HEK293 (cell line): Measurements from ENCODE around the gene ABCC12.

Experiments used
- CTCF ChIA-PET: fragments of 350-600 bp; formaldehyde crosslinking; extraction: SDS; loops from one replicate; lab custom pipeline; 2021; ENCODE audit warnings: antibody characterized with exemption; lab: Yijun Ruan, JAX
- POLR2A ChIA-PET: fragments of 300-600 bp; formaldehyde crosslinking; extraction: SDS; loops from one replicate; lab custom pipeline; 2020; ENCODE audit warnings: antibody characterized with exemption, inconsistent platforms; lab: Yijun Ruan, JAX
- H3K27ac ChIP-seq: fragments of 200-500 bp; sonication (Bioruptor generic); 2 replicates; pipeline ENCODE4 v1.5.1; 2014; ENCODE audit warnings: low read depth, low read length, control low read depth, inconsistent platforms; ENCODE audit errors: extremely low read depth
- H3K36me3 ChIP-seq, 2 experiments: fragments of 200-500 bp in 1 of 2; sonication (Bioruptor generic) in 1 of 2; 1 replicate in 1 of 2; 2 replicates in 1 of 2; pipeline ENCODE4 v1.5.1; 2014 to 2017; ENCODE audit warnings: inconsistent platforms in 2 of 2, low read length in 2 of 2; ENCODE audit not compliant: control insufficient read depth in 2 of 2, insufficient read depth in 1 of 2
- H3K4me1 ChIP-seq: fragments of 200-500 bp; sonication (Bioruptor generic); 2 replicates; pipeline ENCODE4 v1.5.1; 2014; ENCODE audit warnings: mild to moderate bottlenecking, low read length, inconsistent platforms; ENCODE audit not compliant: control insufficient read depth, insufficient read depth
- H3K4me3 ChIP-seq: 2 replicates; pipeline ENCODE4 v1.5.1; 2011; ENCODE audit warnings: low read depth, mild to moderate bottlenecking, control low read depth, low read length, moderate library complexity
- H3K9me3 ChIP-seq: fragments of 200-500 bp; sonication (Bioruptor generic); 2 replicates; pipeline ENCODE4 v1.5.1; 2014; ENCODE audit warnings: low read depth, low read length, inconsistent platforms; ENCODE audit not compliant: control insufficient read depth, insufficient read depth
- GLI2 ChIP-seq: fragments of 450-650 bp; formaldehyde crosslinking; IDR thresholded peaks from 2 replicates; pipeline ENCODE4; 2017; ENCODE audit warnings: missing biosample characterization, missing genetic modification characterization, low read depth, borderline replicate concordance
- MEIS1 ChIP-seq: sonication (generic); formaldehyde crosslinking; IDR thresholded peaks from 2 replicates; pipeline ENCODE4 v1.8.1; 2022; ENCODE audit warnings: missing genetic modification reagents, mild to moderate bottlenecking, borderline replicate concordance
- OVOL3 ChIP-seq: fragments of 450-650 bp; formaldehyde crosslinking; IDR thresholded peaks from 2 replicates; pipeline ENCODE4 v1.5.1; 2016; ENCODE audit warnings: missing biosample characterization, missing genetic modification characterization
- REPIN1 ChIP-seq: fragments of 450-650 bp; formaldehyde crosslinking; IDR thresholded peaks from 2 replicates; pipeline ENCODE4 v1.5.1; 2017; ENCODE audit warnings: missing biosample characterization, missing genetic modification characterization, low read depth
- SETDB1 ChIP-seq: IDR thresholded peaks from one replicate; pipeline ENCODE4 v1.6.1; 2017; ENCODE audit warnings: mild to moderate bottlenecking, low read length, moderate library complexity, mixed read lengths; ENCODE audit not compliant: insufficient read length
- ZBTB1 ChIP-seq: fragments of 450-650 bp; formaldehyde crosslinking; IDR thresholded peaks from 2 replicates; pipeline ENCODE4 v1.5.1; 2016; ENCODE audit warnings: missing biosample characterization, missing genetic modification characterization
- ZBTB20 ChIP-seq: fragments of 450-650 bp; formaldehyde crosslinking; IDR thresholded peaks from 2 replicates; pipeline ENCODE4 v1.5.1; 2016; ENCODE audit warnings: missing biosample characterization, missing genetic modification characterization
- ZBTB44 ChIP-seq: fragments of 450-650 bp; IDR thresholded peaks from 2 replicates; pipeline ENCODE4 v1.5.1; 2018; ENCODE audit warnings: missing biosample characterization, mild to moderate bottlenecking, missing genetic modification characterization
- ZEB2 ChIP-seq: fragments of 450-650 bp; formaldehyde crosslinking; IDR thresholded peaks from 2 replicates; pipeline ENCODE4 v1.5.1; 2016; ENCODE audit warnings: missing biosample characterization, missing genetic modification characterization
- ZFP37 ChIP-seq: fragments of 450-650 bp; formaldehyde crosslinking; IDR thresholded peaks from 2 replicates; pipeline ENCODE4 v1.5.1; 2016; ENCODE audit warnings: missing biosample characterization, missing genetic modification characterization
- ZFP69B ChIP-seq: fragments of 450-650 bp; formaldehyde crosslinking; IDR thresholded peaks from 2 replicates; pipeline ENCODE4 v1.5.1; 2016; ENCODE audit warnings: missing biosample characterization, missing genetic modification characterization
- ZNF10 ChIP-seq: fragments of 450-650 bp; formaldehyde crosslinking; IDR thresholded peaks from 2 replicates; pipeline ENCODE4 v1.5.1; 2017; ENCODE audit warnings: missing biosample characterization, missing genetic modification characterization
- ZNF114 ChIP-seq: fragments of 450-650 bp; formaldehyde crosslinking; IDR thresholded peaks from 2 replicates; pipeline ENCODE4 v1.5.0; 2017; ENCODE audit warnings: missing biosample characterization, missing genetic modification characterization
- ZNF16 ChIP-seq: fragments of 450-650 bp; formaldehyde crosslinking; IDR thresholded peaks from 2 replicates; pipeline ENCODE4 v1.5.1; 2016; ENCODE audit warnings: low read depth, missing biosample characterization, missing genetic modification characterization
- ZNF18 ChIP-seq: fragments of 450-650 bp; formaldehyde crosslinking; IDR thresholded peaks from 2 replicates; pipeline ENCODE4 v1.5.1; 2016; ENCODE audit warnings: missing biosample characterization, missing genetic modification characterization
- ZNF394 ChIP-seq: fragments of 450-650 bp; formaldehyde crosslinking; IDR thresholded peaks from 2 replicates; pipeline ENCODE4 v1.5.1; 2016; ENCODE audit warnings: missing biosample characterization, missing genetic modification characterization, mild to moderate bottlenecking, moderate library complexity, borderline replicate concordance
- ZNF433 ChIP-seq: fragments of 450-650 bp; formaldehyde crosslinking; IDR thresholded peaks from 2 replicates; pipeline ENCODE4 v1.5.1; 2016; ENCODE audit warnings: missing biosample characterization, missing genetic modification characterization, low read depth
- ZNF473 ChIP-seq: fragments of 450-650 bp; formaldehyde crosslinking; IDR thresholded peaks from 2 replicates; pipeline ENCODE4 v1.5.1; 2017; ENCODE audit warnings: missing biosample characterization, missing genetic modification characterization
- ZNF521 ChIP-seq: fragments of 450-650 bp; formaldehyde crosslinking; IDR thresholded peaks from 2 replicates; pipeline ENCODE4 v1.5.1; 2017; ENCODE audit warnings: missing biosample characterization, mild to moderate bottlenecking, missing genetic modification characterization
- ZNF548 ChIP-seq: fragments of 450-650 bp; formaldehyde crosslinking; IDR thresholded peaks from 2 replicates; pipeline ENCODE4 v1.5.1; 2016; ENCODE audit warnings: missing biosample characterization, missing genetic modification characterization
- ZNF555 ChIP-seq: fragments of 450-650 bp; formaldehyde crosslinking; conservative IDR thresholded peaks from 2 replicates; pipeline ENCODE4 v1.5.1; 2017; ENCODE audit warnings: missing biosample characterization, mild to moderate bottlenecking, missing genetic modification characterization, inconsistent platforms
- ZNF600 ChIP-seq: fragments of 450-650 bp; formaldehyde crosslinking; IDR thresholded peaks from 2 replicates; pipeline ENCODE4 v1.5.1; 2016; ENCODE audit warnings: missing biosample characterization, missing genetic modification characterization
- ZNF626 ChIP-seq: fragments of 450-650 bp; sonication (Bioruptor Pico); formaldehyde crosslinking; IDR thresholded peaks from 2 replicates; pipeline ENCODE4 v1.5.1; 2018; ENCODE audit warnings: missing biosample characterization, missing genetic modification characterization, inconsistent platforms
- ZNF777 ChIP-seq: fragments of 450-650 bp; formaldehyde crosslinking; IDR thresholded peaks from 2 replicates; pipeline ENCODE4 v1.5.1; 2017; ENCODE audit warnings: missing biosample characterization, missing genetic modification characterization, borderline replicate concordance
- ZNF785 ChIP-seq: fragments of 450-650 bp; formaldehyde crosslinking; IDR thresholded peaks from 2 replicates; pipeline ENCODE4 v1.5.1; 2016; ENCODE audit warnings: missing biosample characterization, missing genetic modification characterization
- ZNF830 ChIP-seq: fragments of 450-650 bp; IDR thresholded peaks from 2 replicates; pipeline ENCODE4 v1.5.0; 2018; ENCODE audit warnings: missing biosample characterization, missing genetic modification characterization, low read depth, mild to moderate bottlenecking, moderate library complexity
- ZSCAN30 ChIP-seq: fragments of 450-650 bp; IDR thresholded peaks from 2 replicates; pipeline ENCODE4 v1.5.1; 2018; ENCODE audit warnings: missing biosample characterization, mild to moderate bottlenecking, missing genetic modification characterization, moderate library complexity

The ABCC12 gene

GRCh38 chr16:48138543-48138942 is 17.2 kb downstream of the ABCC12 start:
- no peaks in the 10 kb centered on the region for H3K4me1 ChIP-seq
- POLR2A ChIA-PET, result no interaction called here
- no peaks in the 10 kb centered on the region for H3K36me3 ChIP-seq
- TF ChIP-seq ZNF10 (tag by site-specific recombination), result no peak
- TF ChIP-seq ZBTB1 (tag by site-specific recombination), result no peak
- TF ChIP-seq ZNF394 (tag by site-specific recombination), result no peak
- no peak for TF ChIP-seq ZFP37 (tag by site-specific recombination)
- TF ChIP-seq ZNF433 (tag by site-specific recombination), result no peak
- TF ChIP-seq ZNF555 (tag by site-specific recombination), result no peak
- no peak for TF ChIP-seq ZNF473 (tag by site-specific recombination)
- TF ChIP-seq ZNF114 (tag by site-specific recombination), result no peak
- no peak for TF ChIP-seq MEIS1 (CRISPR knock-in tag)
- TF ChIP-seq ZFP69B (tag by site-specific recombination), result no peak
- no peak for TF ChIP-seq OVOL3 (tag by site-specific recombination)
- TF ChIP-seq ZNF785 (tag by site-specific recombination), result no peak
- TF ChIP-seq ZNF600 (tag by site-specific recombination), result no peak
- no peak for TF ChIP-seq ZNF521 (tag by site-specific recombination)
- TF ChIP-seq GLI2 (tag by site-specific recombination), result no peak
- TF ChIP-seq ZNF548 (tag by site-specific recombination), result no peak
- TF ChIP-seq, all 188 proteins: peak for 0
- CTCF ChIA-PET, result interaction anchor here (1.1 kb wide), 1 partner anchor 26 kb away, joined by 3 read pairs; no protein-coding TSS in a partner anchor
- Histone ChIP-seq H3K4me3 (no peak overlapping the region), H3K27ac (no peak overlapping the region), H3K9me3 (no peaks in the 10 kb centered on the region)

DNA sequence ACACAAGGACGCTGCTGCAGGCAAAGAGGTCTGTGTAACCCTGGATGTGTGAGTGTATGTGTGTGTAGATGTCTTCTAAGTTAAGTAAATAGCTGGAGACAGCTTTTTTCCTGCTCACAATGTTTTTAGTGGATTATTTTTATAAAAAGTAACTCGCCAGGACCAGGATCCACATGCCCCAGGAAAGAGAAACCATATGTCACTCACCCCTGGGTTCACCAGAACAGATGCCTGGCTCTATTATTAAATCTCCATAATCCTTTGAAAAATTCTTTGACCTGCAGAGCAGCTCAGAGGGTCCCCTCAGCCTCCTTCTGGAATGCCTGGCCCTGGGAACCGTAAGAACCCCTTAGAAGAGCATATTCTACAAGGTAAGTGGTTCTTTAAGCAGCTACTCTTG is 18.0 kb downstream of the ABCC12 start:
- H3K27ac ChIP-seq, result no peak overlapping the region
- no peak for TF ChIP-seq ZNF18
- TF ChIP-seq, all 188 proteins: peak for 0
- Histone ChIP-seq H3K36me3 (no peaks in the 10 kb centered on the region), H3K9me3 (no peaks in the 10 kb centered on the region), H3K4me1 (no peaks in the 10 kb centered on the region), H3K4me3 (no peak overlapping the region)
- CTCF ChIA-PET, result interaction anchor here (1.1 kb wide), 1 partner anchor 27 kb away, joined by 3 read pairs; no protein-coding TSS in a partner anchor
- POLR2A ChIA-PET, result no interaction called here

DNA sequence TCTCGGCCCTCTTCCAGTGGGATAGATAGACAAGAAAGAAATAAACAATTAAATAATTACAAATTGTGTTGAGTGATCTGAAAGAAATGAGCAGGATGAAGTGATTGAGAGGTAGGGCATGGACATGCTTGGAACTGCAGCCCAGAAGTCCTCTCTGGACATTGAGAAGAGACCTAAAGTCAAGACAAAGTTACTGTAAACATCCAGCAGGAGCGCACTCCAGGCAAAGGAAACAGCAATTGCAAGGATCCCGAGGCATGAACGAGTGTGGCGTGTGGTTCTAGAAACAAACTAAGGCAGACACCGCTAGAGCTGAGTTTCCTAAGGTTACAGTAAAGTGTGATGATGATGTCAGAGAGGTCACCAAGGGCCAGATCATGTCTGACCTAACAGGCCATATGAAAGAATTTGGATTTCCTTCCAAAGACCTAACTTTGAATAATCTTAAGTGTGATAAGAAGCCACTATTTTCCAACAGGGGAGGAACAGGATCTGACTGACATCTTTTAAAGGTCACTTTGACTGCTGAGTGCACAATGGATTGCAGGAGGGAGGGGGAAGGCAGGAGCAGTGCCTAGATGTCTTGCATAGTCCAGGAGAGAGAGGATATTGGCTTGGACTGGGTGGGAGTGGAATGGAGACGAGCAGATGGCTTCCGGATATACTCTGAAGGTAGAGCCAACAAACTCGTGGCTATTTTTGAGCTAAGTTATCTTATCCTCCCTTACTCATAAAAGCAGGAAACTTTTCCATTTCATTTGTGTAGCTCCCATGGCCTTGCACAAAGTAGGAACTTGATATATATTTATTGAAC is 19.0 kb downstream of the ABCC12 start:
- Histone ChIP-seq H3K9me3 (no peaks in the 10 kb centered on the region), H3K27ac (no peak overlapping the region), H3K4me3 (no peak overlapping the region), H3K36me3 (no peaks in the 10 kb centered on the region), H3K4me1 (no peaks in the 10 kb centered on the region)
- ChIA-PET POLR2A (no interaction called here), CTCF (interaction anchor here (0.7 kb wide), 1 partner anchor 28 kb away, joined by 3 read pairs; no protein-coding TSS in a partner anchor)
- no peak for TF ChIP-seq ZEB2 (tag by site-specific recombination)
- no peak for TF ChIP-seq SETDB1
- no peak for TF ChIP-seq ZNF626 (tag by site-specific recombination)
- no peak for TF ChIP-seq ZSCAN30 (tag by site-specific recombination)
- TF ChIP-seq ZNF830 (tag by site-specific recombination), result no peak
- no peak for TF ChIP-seq ZNF16 (tag by site-specific recombination)
- TF ChIP-seq ZBTB44 (tag by site-specific recombination), result no peak
- no peak for TF ChIP-seq ZNF777 (tag by site-specific recombination)
- TF ChIP-seq ZBTB20 (tag by site-specific recombination), result no peak
- TF ChIP-seq REPIN1 (tag by site-specific recombination), result no peak
- TF ChIP-seq ZFP37 (tag by site-specific recombination), result no peak
